HG03159 (cell line): ENCODE measurements around the gene PSEN2.
A peak's percentile ranks its signal among the peaks of the same experiment; 100 is the strongest.

Source experiments
- ATAC-seq: cut with Tn5 transposase; IDR thresholded peaks from one replicate; pipeline ENCODE4 v1.9.1; 2021; ENCODE audit warnings: mild to moderate bottlenecking, moderate library complexity; ENCODE audit not compliant: unreplicated experiment

Gene PSEN2

DNA sequence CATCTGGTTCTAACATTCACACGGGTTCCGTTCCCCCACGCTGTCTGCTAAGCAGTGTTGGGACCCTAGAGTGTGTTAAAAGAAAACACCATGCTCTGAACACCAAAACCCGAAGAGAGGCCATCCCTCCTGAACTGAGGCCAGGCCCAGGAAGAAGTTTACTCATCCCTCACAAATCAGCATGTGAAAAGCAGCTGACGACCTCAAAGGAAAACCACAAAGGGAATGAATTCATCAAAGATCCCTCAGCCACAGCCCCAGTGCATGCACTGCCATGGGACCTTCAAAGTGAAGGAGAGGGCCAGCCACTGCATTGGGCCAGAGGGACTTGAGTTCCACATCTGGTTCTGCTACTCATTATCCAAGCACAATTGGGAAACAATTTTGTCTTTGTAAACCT is 7.0 kb upstream of the PSEN2 start:
- no peak for ATAC-seq

DNA sequence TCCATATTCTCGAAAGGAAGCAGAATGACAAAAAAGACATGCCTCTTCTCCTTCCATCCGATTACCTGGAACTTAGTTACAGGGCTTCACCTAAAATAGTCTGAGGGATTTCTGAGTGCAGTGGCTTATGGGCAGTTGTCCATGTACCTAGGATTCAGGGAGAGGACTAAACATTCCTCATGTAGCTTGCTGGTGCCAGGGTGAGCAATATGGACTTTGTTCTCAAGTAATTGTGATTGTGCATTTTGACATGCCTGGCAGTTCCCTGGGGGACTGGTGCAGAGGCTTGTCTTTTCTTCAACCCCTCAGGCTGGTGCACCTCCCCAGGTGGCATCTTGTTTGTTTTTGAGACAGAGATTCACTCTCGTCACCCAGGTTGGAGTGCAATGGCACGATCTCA is 6.1 kb upstream of the PSEN2 start:
- ATAC-seq = no peak

DNA sequence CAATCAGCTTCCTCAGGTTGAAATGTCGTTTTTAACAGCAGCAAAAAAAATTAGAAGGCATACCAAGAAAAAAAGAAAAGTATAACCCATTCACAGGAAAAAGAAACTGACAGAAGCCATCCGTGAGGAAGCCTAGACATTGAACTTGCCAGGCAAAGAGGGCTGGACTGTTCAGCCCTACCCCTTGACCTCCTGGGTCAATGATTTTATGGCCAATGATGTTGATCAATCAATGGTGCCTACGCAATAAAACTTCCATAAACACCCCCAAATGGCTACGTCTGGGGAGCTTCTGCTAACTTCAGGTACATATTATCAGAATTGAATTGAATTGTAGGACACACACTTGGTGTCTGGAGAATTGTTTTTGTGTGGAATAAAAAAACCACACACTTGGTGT is 4.8 kb upstream of the PSEN2 start:
- ATAC-seq = no peak

DNA sequence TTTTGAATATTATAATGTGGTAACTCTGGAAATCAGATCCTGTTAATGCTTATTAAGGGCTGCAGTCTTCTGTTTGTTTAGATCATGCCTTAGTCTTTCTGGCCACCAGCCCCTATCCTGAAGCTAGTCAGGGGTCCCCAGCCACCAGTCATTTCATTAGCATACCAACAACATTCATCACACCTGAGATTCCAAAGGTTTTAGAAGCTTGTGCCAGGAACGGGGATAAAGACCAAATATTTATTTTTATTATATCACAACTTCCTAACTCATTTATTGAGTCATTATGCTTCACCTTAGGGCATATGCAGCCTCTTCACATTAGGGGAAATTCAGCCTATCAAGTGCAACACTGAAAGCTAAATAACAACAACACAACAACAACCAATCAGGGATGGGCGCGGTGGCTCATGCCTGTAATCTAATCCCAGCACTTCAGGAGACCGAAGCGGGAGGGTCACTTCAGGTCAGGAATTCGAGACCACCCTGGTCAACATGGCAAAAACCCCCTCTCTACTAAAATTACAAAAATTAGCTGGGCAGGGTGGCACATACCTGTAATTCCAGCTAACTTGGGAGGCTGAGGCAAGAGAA is 2.9 kb upstream of the PSEN2 start:
- no peak for ATAC-seq

DNA sequence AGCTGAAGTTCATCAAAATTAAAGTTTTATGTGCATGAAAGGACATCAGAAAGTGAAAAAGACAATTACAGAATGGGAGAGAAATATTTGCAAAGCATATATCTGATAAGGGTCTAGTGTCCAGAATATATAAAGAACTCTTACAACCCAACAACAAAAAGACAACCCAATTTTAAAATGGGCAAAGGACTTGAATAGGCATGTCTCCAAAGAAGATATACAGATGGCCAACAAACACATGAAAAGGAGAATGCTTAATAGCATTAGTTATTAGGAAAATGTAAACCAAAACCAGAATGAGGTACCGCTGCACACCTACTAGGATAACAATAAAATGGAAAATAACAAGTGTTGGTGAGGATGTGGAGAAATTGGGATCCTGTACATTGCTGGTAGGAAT is 1.7 kb upstream of the PSEN2 start:
- no peak for ATAC-seq

DNA sequence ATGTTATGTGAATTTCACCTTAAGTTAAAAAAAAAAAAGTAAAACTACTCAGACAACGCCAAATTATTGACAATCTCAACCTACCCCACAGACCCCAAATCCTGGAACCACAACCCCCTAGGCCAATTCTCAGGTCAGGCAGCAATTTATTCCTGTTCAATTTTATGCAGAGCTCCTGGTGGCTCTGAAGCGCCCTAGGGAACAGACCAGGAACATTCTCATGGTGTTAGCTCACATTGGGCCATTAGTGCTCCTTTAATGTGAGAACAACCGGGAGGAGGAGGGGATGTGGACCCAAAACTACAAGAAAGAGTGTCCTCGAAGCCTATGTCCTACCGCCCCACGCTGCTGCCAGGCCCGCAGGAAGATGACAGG is 403 bp upstream of the PSEN2 start:
- no peak for ATAC-seq

DNA sequence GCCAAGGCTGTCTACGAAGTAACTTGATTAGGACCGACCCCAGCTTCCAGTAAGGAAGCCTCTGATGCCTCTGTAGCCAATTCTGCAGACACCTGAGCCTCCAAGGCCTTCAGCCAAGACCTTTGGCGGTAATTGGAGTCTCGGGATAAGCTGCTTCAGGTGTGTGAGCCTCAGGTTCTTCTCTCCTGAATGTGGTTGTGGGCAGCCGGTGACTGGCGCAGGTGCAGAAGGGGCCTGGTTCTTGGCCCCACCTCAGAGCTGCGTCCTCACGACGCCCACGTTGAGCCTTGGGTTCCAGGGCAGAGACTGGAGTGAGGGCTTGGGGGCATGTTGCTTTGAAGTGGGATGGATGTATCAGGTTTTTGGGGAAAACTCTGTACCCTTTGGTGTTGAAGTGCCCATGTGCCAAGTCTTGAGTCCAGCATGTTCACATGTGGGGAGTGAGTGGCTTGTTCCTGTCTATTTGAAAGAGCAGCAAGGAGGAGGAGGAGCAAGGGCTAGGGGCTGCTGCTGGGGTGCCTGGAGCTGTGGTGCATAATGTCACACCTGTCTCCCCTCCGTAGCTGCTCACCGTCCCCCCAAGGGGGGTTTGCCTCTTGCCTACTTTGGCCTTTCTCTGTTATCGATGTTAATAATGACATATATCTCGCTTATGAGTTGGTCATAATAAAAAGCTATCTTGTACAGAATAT is 1.4 kb downstream of the PSEN2 start:
- no peak for ATAC-seq

DNA sequence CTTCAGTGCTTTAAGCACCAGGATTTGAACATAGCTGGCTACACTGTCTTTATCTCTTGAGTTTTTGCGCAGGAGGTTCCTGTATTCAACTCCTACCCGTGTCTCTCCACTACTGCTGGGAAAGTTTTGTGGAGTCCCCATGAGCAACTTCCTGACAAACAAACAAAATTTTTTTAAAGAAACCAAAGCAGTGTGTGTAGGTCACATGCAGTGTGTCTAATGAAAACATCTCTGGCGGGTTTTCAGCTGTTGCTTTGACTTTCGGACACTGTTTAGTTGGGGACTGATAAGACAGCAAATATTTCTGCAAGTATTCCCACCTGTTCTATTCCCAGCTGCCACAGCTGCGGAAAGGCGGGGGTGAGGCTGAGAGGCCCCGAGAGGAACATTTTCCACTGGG is 2.0 kb downstream of the PSEN2 start:
- ATAC-seq = no peak

DNA sequence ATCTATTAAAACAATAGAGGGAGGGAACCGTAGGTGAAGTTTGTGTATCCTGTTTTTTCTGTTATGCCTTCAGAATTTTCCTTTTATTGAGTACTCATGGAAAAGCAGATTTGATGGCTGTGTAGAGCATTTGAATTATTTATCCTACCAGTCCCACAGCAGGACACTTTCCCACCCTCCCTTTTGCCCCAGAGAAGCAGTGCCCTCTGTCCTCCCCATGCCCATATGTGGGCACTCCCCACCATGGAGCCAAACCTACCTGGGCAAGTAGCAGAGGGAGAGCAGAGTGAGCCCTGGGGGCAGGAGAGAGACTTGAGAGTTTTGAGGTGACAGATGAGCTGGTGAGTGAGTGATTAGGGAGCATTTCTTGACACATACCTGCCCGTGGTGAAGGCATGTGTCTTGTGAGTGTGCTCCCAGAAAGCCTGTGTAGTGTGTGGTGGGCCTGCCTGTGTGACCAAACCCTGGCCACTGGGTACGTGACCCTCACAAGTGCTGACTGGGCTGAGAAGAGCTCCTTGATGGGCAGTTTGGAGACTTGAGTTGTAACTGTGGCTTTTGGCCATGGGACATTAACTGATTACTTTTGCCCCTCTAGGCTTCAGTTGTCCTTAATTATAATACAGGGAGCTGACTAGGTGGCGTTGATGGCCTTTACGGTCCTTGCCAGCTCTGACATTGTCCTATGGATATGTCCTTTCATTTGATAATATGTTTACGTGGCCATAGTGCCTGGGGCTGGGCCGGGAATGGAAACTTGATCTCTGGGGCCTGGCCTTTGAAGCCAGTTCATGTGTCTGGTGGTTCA is 3.6 kb downstream of the PSEN2 start:
- no peak for ATAC-seq

DNA sequence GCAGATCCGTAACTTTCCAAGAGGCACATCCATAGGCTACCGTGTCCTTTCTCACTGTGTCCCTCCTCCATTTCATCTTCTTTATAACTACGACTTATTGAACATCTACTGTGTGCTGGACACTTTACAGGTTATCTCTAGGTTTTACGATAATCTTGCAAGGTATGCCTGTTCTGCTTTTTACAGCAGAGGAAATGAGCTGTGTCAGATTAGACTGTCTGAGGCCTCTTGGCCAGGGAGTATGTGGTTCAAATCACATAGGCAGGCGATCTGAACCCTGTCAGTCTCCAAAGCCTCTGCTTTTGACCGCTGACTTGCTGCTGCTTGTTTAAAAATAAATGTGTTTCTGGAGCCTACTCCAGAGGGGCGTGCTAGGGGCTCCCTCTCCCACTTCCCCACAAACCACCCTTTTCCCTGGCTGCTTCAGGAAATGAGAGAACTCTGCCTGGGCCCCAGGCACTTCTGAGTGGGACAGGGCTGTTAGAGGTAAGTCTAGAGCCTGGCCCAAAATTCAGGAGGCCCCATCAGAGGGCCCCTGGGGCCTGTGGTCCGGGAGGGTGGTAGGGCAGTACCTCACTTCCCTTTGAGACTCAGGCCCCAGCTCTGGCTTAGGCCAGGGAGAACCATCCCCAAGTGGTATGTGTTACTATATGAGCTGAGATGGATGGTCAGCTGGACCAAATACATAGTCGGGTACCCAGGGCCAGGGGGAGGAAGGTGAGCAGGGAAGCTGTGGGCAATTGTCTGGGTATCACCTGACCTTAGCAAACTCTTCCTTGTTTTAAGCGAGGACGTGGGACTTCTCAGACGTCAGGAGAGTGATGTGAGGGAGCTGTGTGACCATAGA is 4.4 kb downstream of the PSEN2 start:
- no peak for ATAC-seq

DNA sequence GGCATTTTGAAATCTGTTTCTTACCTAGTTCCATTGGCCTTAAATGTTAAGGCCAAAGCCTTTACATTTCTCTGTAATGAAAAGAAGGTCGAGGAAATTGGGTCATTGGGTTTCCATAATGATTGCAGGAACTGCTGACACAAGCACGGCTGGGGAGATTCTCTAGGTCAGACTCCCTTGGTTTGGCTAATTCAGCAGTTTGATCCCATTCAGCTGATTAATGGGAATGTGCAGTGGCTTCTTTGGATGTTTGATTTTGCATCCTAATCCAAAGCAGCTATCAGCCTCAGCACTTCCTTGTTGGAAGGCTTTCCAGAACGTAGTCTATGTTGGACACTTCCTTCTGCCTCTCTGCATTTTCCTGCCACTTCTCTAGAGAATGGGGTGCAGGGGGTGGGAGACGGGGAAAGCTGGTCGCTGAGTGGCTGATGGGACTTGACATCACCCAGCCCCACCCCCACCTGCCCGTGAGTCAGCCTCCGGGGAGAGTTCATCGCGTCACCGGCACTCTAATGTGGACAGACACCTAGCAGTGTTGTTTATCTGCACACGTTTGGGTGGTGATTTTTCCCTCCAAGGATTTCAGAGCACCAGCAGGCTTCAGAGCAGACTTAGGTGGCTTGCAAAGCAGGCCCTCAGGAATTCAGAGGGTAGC is 5.4 kb downstream of the PSEN2 start:
- ATAC-seq = no peak

DNA sequence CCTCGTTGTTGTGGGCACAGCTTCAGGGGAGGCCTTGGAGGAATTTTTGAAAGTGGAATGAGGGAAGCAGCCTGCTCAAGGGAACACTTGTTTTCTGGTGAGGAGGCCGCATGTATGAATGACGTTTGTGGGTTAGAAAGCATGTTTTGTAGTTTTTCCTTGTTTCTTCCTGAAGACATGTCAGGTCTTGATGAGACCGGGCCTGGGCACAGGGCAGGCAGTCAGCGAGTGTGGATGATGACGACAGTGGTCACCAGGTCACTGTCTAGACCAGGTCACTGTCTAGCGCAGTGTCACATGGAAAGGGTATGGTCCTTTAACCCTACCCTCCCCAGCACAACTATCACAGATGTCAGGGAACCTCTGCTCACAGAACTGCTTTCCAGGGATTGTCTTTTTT is 7.3 kb downstream of the PSEN2 start:
- no peak for ATAC-seq

DNA sequence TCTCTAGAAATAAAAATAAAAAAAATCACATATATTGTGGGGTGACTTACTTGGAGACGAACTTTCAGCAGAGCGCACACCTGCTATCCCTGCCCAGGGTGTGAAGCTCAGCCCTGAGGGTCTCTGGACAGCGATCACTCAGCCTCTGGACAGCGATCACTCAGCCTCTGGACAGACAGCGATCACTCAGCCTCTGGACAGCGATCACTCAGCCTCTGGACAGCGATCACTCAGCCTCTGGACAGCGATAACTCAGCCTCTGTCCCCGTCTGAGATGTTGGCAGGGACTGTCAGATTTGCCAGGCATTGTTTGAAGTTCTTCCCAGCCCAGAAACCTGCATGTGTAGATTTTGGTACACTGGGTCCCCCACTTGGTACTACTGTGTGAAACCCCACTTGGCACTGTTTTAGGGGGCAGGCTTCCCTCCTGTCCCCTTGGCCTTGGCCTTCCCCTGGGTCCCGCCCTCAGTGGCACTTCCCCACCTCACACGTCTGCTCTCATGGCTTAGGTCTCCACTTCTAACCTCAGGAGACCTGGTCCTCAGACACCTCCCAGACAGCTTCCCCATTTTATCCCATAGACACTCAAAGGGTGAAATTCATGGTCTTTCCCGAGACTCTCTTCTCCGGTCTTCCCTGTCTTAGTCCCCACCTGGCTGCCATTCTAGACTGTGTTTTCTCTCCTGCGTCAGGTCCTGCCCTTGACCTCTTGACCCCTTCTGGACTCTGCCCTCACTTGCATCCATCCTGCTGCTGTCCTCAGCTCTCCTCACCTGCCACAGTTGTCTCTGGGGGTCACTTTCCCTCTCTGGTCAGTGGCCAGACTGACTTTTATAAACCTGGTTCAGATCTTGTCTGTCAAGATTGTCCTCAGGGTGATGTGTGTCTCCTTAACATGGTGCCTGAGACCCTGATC is 10.2 kb downstream of the PSEN2 start:
- no peak for ATAC-seq

DNA sequence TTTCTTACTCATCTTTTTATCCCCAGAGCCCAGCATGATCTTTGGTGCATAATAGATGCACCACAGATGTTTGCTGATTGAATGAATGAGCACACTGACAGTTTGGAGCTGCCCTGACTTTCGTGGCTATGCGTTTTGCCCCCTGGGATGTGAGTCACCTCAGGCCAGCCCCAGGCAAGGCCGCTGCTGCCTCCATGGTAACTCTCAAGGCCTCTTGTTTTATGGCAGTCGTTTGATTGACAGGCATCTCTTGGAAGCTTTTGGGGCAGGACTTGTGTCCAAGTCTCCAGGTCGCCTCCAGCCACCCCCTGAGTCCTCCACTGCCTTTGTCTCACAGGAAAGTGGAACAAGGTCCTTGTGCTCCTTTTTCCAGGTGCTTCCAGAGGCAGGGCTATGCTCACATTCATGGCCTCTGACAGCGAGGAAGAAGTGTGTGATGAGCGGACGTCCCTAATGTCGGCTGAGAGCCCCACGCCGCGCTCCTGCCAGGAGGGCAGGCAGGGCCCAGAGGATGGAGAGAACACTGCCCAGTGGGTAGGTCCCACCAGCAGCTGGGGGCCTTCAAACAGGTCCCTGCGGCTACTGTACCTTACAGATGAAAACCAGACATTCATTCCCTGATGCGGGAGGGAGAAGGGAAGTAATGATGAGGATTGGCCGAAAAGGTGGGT is 11.2 kb downstream of the PSEN2 start:
- ATAC-seq = no peak

DNA sequence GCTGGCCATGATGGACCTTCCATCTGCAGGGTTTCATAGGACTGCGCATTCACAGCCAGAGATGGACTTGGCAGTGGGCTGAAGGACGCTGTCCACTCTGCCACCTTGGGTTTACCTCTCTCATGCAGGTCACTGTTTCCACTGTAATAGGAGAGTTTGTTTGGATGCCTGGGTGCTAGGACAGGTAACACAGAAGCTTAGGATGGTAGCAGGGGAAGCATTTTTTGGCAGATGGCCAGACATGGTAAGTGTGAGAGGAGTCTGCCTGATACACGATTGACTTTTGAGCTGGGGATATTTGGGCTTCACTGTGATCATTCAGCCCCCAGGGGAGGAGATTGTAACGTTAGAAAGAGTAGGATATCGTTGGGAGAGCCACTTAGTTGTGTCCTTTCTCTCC is 11.8 kb downstream of the PSEN2 start:
- peak; percentile 8 for ATAC-seq

DNA sequence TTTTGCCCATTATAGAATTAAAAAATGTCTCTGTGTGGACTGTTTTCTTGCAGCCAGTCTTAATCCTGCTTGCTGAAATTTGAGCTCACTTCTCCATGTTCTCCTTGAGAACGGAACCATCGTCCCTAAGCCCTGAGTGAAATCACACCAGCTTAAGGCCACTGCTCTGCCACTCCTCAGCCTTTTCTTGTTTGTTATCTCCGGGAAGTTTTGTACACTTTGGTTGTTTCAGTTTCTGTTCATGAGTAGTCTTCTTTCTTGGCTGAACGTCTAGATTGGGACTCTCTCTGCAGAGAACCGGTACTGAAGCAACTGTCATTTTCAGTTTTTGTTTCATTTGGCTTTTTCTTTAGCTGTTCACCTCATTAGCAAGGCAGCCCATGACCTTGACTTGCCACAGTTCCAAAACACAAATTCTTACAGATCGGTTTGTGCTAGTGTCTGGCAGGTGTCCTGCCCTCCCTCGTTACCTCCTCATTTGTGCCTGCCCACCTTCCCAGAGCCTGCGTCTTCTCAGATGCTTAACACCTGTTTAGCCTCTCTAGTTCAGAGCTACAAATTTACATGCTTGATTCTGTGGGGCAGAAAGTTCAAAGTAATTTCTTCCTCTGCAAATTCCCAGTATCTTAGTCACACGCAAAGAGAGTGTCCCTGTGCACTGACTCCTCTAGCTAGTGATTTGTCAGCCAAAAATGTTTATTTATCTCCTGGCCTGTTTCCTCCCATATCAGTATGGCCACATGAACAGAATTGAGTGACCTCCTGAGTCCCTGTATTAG is 12.4 kb downstream of the PSEN2 start:
- peak; percentile 92 for ATAC-seq

DNA sequence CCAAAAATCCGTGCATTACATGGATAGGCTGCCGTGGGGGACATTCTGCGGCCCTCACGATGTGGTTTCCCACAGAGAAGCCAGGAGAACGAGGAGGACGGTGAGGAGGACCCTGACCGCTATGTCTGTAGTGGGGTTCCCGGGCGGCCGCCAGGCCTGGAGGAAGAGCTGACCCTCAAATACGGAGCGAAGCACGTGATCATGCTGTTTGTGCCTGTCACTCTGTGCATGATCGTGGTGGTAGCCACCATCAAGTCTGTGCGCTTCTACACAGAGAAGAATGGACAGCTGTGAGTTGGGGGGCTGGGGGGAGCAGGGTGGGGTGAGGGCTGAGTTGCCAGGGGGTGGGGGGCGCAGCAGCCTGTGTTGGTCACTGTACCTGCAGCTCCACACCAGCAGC is 13.2 kb downstream of the PSEN2 start:
- ATAC-seq = no peak

DNA sequence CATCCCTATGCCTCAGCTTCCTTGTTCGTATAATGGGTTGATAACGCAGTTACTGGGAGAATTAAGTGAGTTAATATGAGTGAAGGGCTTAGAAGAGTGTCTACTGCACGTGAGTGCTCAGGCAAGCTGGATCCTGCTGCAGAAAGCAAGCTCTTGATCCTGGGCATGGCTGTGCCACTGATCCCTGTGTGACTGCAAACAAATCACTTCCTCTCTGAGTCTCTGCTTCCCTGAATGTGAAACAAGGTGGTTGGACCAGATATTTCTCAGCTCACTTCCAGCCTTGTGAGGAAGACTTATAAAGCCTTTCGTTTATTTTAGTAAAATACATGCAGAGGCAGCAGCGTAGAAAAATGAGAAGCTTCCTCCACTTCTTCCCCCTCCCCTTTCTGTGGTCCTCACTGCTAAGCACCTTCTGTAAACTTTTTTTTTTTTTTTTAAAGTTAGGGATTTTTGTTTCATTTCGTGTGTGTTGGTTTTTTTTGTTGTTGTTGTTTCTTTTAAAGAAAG is 13.8 kb downstream of the PSEN2 start:
- ATAC-seq = no peak
